NB4 (cell line): Measurements from ENCODE around the gene PLCB4.

Experiments
- CTCF ChIP-seq: IDR thresholded peaks from one replicate; pipeline ENCODE4 v1.5.1; 2012; ENCODE audit warnings: low read depth, low read length
- MAX ChIP-seq: IDR thresholded peaks from 2 replicates; pipeline ENCODE4 v1.6.1; 2011; ENCODE audit warnings: low read depth, low read length

- no peak for TF ChIP-seq CTCF
- no peak for TF ChIP-seq MAX
Observed at GRCh38 chr20:9342651-9343050, 273.8 kb downstream of the PLCB4 start.
